ENCODE results near the gene FIG4. TPM values are rescaled to one million over a fixed set of nuclear protein-coding genes. Genes with fewer than 3 reads are reported as not detected.
"Not testable (repeated sequence)": the region's sequence is repeated elsewhere in the genome, so short reads cannot be mapped to it uniquely, and the experiment has no call there.

FIG4 gene
- total RNA-seq, 1 experiment from 2014 or later, result 7.3 TPM

GRCh38 chr6:109720311-109720710 lies 29.2 kb downstream of the FIG4 start:
- POLR2A ChIA-PET, result no interaction called here
- no peak overlapping the region for H3K4me3 Mint-ChIP-seq (ENCODE audit: unreplicated experiment)
- DNase-seq, result no peak
- CTCF ChIA-PET, result interaction anchor here (1.0 kb wide), 1 partner anchor 319 kb away, joined by 4 read pairs; no protein-coding TSS in a partner anchor
- Histone ChIP-seq H3K27me3 (replicated peaks; ENCODE audit: control insufficient read depth, insufficient read depth, low read length) (no peaks in the 10 kb centered on the region), H3K4me1 (no peaks in the 10 kb centered on the region), H3K9me3 (no peaks in the 10 kb centered on the region), H3K4me3 (ENCODE audit: low read depth, low read length) (no peak overlapping the region), H3K36me3 (ENCODE audit: control insufficient read depth, insufficient read depth, low read length) (no peaks in the 10 kb centered on the region)
- H3K9me3 Mint-ChIP-seq (ENCODE audit: unreplicated experiment), result peaks cover 3% of the 10 kb centered on the region
- TF ChIP-seq CTCF (IDR thresholded peaks at IDR 0.05; ENCODE audit: insufficient read depth in 1 of 2, low read depth in 1 of 2, low read length in 1 of 2, severe bottlenecking in 1 of 2, unreplicated experiment in 1 of 2), result no peak
- H3K27ac Mint-ChIP-seq (ENCODE audit: unreplicated experiment), result no peak overlapping the region
- no TSS peak for BruUV-seq (replicated peaks)
- no peaks in the 10 kb centered on the region for H3K27me3 Mint-ChIP-seq (ENCODE audit: insufficient read depth, unreplicated experiment)
- H3K36me3 Mint-ChIP-seq (ENCODE audit: insufficient read depth, unreplicated experiment), result peaks cover 7% of the 10 kb centered on the region
- H3K4me1 Mint-ChIP-seq (ENCODE audit: low read depth, unreplicated experiment), result no peaks in the 10 kb centered on the region
- intact Hi-C loops (cut with micrococcal nuclease; ENCODE audit: unreplicated experiment), result no loop called here

GRCh38 chr6:109722011-109722410 lies 30.9 kb downstream of the FIG4 start:
- no TSS peak for BruUV-seq (replicated peaks)
- Mint-ChIP-seq H3K27me3 (ENCODE audit: insufficient read depth, unreplicated experiment) (no peaks in the 10 kb centered on the region), H3K9me3 (ENCODE audit: unreplicated experiment) (peaks cover 5% of the 10 kb centered on the region), H3K36me3 (ENCODE audit: insufficient read depth, unreplicated experiment) (peaks cover 7% of the 10 kb centered on the region), H3K4me3 (ENCODE audit: unreplicated experiment) (no peak overlapping the region), H3K4me1 (ENCODE audit: low read depth, unreplicated experiment) (no peaks in the 10 kb centered on the region), H3K27ac (ENCODE audit: unreplicated experiment) (no peak overlapping the region)
- Histone ChIP-seq H3K4me3 (ENCODE audit: low read depth, low read length) (no peak overlapping the region), H3K9me3 (no peaks in the 10 kb centered on the region), H3K4me1 (no peaks in the 10 kb centered on the region), H3K27me3 (replicated peaks; ENCODE audit: control insufficient read depth, insufficient read depth, low read length) (no peaks in the 10 kb centered on the region), H3K36me3 (ENCODE audit: control insufficient read depth, insufficient read depth, low read length) (no peaks in the 10 kb centered on the region)
- CTCF ChIA-PET, result no interaction called here
- intact Hi-C loops (cut with micrococcal nuclease; ENCODE audit: unreplicated experiment), result no loop called here
- TF ChIP-seq CTCF (IDR thresholded peaks at IDR 0.05; ENCODE audit: insufficient read depth in 1 of 2, low read depth in 1 of 2, low read length in 1 of 2, severe bottlenecking in 1 of 2, unreplicated experiment in 1 of 2), result no peak
- DNase-seq, result no peak
- POLR2A ChIA-PET, result no interaction called here

- H3K9me3 Mint-ChIP-seq (ENCODE audit: unreplicated experiment), result peaks cover 5% of the 10 kb centered on the region
- TF ChIP-seq CTCF (IDR thresholded peaks at IDR 0.05; ENCODE audit: insufficient read depth in 1 of 2, low read depth in 1 of 2, low read length in 1 of 2, severe bottlenecking in 1 of 2, unreplicated experiment in 1 of 2), result no peak
- no peaks in the 10 kb centered on the region for H3K36me3 ChIP-seq (ENCODE audit: control insufficient read depth, insufficient read depth, low read length)
- H3K27ac Mint-ChIP-seq (ENCODE audit: unreplicated experiment), result no peak overlapping the region
- no peaks in the 10 kb centered on the region for H3K9me3 ChIP-seq
- POLR2A ChIA-PET, result no interaction called here
- peaks cover 7% of the 10 kb centered on the region for H3K36me3 Mint-ChIP-seq (ENCODE audit: insufficient read depth, unreplicated experiment)
- DNase-seq, result no peak
- no peaks in the 10 kb centered on the region for H3K27me3 Mint-ChIP-seq (ENCODE audit: insufficient read depth, unreplicated experiment)
- intact Hi-C loops (cut with micrococcal nuclease; ENCODE audit: unreplicated experiment), result no loop called here
- no peaks in the 10 kb centered on the region for H3K27me3 ChIP-seq (replicated peaks; ENCODE audit: control insufficient read depth, insufficient read depth, low read length)
- H3K4me3 ChIP-seq (ENCODE audit: low read depth, low read length), result no peak overlapping the region
- CTCF ChIA-PET, result no interaction called here
- H3K4me3 Mint-ChIP-seq (ENCODE audit: unreplicated experiment), result no peak overlapping the region
- peaks cover under 1% of the 10 kb centered on the region; the same call in 1 of the 2 replicates for H3K4me1 ChIP-seq
- no peaks in the 10 kb centered on the region for H3K4me1 Mint-ChIP-seq (ENCODE audit: low read depth, unreplicated experiment)
- no TSS peak for BruUV-seq (replicated peaks)
These were observed 31.6 kb downstream of the FIG4 start for GRCh38 chr6:109722564-109723254.

- intact Hi-C loops (cut with micrococcal nuclease; ENCODE audit: unreplicated experiment); H3K4me3 ChIP-seq (ENCODE audit: low read depth, low read length); H3K4me1 Mint-ChIP-seq (ENCODE audit: low read depth, unreplicated experiment); H3K27me3 Mint-ChIP-seq (ENCODE audit: insufficient read depth, unreplicated experiment); H3K27me3 ChIP-seq (replicated peaks; ENCODE audit: control insufficient read depth, insufficient read depth, low read length); H3K27ac Mint-ChIP-seq (ENCODE audit: unreplicated experiment); DNase-seq; H3K9me3 ChIP-seq; POLR2A ChIA-PET; H3K36me3 ChIP-seq (ENCODE audit: control insufficient read depth, insufficient read depth, low read length); H3K9me3 Mint-ChIP-seq (ENCODE audit: unreplicated experiment); CTCF ChIA-PET; H3K36me3 Mint-ChIP-seq (ENCODE audit: insufficient read depth, unreplicated experiment); BruUV-seq (replicated peaks); H3K4me3 Mint-ChIP-seq (ENCODE audit: unreplicated experiment); H3K4me1 ChIP-seq: not testable (repeated sequence)
These were observed 34.2 kb downstream of the FIG4 start for GRCh38 chr6:109725250-109725649.

Measured in Caco-2 (cell line).